Stimulated activated naive B cell treated with anti-CD40 and anti-IgM and Interleukin-4, amounts not matched to agents 10 μg/mL and 1 μg/mL and 100 μg/mL, for 72 hours (primary cell): ENCODE data around the gene TFAP2A.
A peak's percentile ranks its signal among the peaks of the same experiment; 100 is the strongest.

ENCODE experiments used
- ATAC-seq, 2 donors: fragments of 150-1000 bp; cut with Tn5 transposase; replicated peaks; 2 replicates each; pipeline ENCODE4 v1.10.0; 2021; ENCODE audit warnings: moderate library complexity in 1 of 2
- DNase-seq: peaks from one replicate; pipeline ENCODE4 v3.0.0; 2021
- H3K27ac Mint-ChIP-seq: one replicate; pipeline ENCODE4 v1.8.0; 2022; ENCODE audit warnings: mild to moderate bottlenecking, mixed read lengths
- H3K27me3 Mint-ChIP-seq, 2 donors: one replicate each; pipeline ENCODE4 v1.8.0; 2022; ENCODE audit warnings: mixed read lengths in 2 of 2
- H3K36me3 Mint-ChIP-seq, 2 donors: one replicate each; pipeline ENCODE4 v1.8.0; 2022; ENCODE audit warnings: mixed read lengths in 2 of 2, mild to moderate bottlenecking in 1 of 2
- H3K4me1 Mint-ChIP-seq, 2 donors: one replicate each; pipeline ENCODE4 v1.8.0; 2022; ENCODE audit warnings: mixed read lengths in 2 of 2, mild to moderate bottlenecking in 1 of 2
- H3K4me3 Mint-ChIP-seq, 2 donors: one replicate each; pipeline ENCODE4 v1.8.0; 2022; ENCODE audit warnings: mild to moderate bottlenecking in 2 of 2, mixed read lengths in 2 of 2, moderate library complexity in 1 of 2
- H3K9me3 Mint-ChIP-seq, 2 donors: one replicate each; pipeline ENCODE4 v1.8.0; 2022; ENCODE audit warnings: mixed read lengths in 2 of 2, mild to moderate bottlenecking in 1 of 2

The TFAP2A gene

DNA sequence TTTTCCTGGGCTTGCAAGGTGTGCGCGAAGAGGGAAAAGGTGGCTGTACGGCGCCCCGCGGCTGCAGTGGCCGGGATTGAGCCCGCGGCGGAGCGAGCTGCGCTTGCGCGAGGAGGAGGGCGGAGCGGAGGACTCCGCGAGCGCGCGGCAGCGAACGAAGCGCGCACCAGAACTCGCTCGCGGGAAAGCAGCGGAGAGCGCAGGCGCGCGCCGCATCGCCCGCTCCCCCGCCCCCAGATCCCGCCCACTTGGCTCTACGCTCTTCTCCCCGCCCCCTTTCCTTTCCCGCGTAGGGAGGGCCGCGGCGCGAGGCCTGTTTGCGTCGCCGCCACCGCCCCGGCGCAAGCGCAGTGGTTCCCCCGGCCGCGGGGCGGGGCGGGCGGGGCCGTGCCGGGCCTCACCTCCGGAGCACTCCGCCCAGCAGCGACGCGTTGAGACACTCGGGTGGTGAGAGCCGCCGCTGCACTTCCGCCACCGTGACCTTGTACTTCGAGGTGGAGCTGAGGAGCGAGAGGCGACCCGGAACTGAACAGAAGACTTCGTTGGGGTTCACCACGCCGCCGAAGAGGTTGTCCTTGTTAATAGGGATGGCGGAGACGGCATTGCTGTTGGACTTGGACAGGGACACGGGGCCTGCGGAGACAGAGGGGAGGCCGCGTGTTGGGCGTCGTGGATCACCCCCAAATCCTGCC, 10.6 kb downstream of the TFAP2A start:
- Mint-ChIP-seq H3K36me3 (peaks cover 3 to 8% of the 10 kb centered on the region in 2 donors), H3K4me1 (peaks cover 2 to 17% of the 10 kb centered on the region in 2 donors), H3K9me3 (peaks cover 8 to 11% of the 10 kb centered on the region in 2 donors), H3K27ac (peak overlapping the region; percentile 93), H3K27me3 (peaks cover 56 to 82% of the 10 kb centered on the region in 2 donors), H3K4me3 (peak overlapping the region; percentile 90)
- peak; percentile 97 to 98 for ATAC-seq
- peak; percentile 93 for DNase-seq

DNA sequence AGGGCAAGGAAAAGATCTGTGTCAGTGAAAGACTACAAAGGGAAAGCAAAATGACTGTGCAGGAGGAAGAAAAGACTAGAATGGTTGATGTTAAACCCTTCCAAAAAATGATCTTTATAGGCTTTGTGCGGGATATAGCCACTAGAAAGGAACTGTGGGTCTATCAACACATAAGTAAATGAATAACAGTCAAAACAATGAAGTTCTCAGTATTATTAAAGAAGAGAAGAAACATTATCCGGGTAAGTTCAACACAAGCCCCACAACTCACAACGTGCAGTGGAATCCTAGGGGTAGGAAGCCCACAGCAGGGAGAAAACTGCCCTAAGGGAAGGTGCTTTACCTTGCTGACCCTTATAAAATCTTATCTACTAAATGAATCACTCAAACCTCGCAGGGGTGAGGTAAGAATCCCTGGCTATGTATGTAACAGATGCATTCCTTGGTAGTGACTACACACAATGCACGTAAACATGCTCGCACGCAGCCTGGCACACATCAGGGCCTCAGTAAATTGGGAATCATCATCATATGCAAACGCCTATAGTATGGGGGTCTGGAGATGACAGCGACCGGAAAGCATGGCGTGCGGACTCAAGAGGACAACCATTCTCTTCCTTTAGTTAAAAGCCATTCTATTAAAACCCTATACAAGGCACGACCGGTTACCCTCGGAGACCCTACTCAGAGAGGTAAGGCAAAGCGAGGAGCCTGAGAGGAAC, 11.3 kb downstream of the TFAP2A start:
- Mint-ChIP-seq H3K36me3 (peaks cover 2 to 8% of the 10 kb centered on the region in 2 donors), H3K27me3 (peaks cover 62 to 86% of the 10 kb centered on the region in 2 donors), H3K27ac (peak overlapping the region; percentile 31), H3K4me1 (peaks cover 2 to 15% of the 10 kb centered on the region in 2 donors), H3K9me3 (peaks cover 7 to 15% of the 10 kb centered on the region in 2 donors), H3K4me3 (peak overlapping the region; percentile 90)
- DNase-seq: no peak
- ATAC-seq: peak; percentile 8 to 22

DNA sequence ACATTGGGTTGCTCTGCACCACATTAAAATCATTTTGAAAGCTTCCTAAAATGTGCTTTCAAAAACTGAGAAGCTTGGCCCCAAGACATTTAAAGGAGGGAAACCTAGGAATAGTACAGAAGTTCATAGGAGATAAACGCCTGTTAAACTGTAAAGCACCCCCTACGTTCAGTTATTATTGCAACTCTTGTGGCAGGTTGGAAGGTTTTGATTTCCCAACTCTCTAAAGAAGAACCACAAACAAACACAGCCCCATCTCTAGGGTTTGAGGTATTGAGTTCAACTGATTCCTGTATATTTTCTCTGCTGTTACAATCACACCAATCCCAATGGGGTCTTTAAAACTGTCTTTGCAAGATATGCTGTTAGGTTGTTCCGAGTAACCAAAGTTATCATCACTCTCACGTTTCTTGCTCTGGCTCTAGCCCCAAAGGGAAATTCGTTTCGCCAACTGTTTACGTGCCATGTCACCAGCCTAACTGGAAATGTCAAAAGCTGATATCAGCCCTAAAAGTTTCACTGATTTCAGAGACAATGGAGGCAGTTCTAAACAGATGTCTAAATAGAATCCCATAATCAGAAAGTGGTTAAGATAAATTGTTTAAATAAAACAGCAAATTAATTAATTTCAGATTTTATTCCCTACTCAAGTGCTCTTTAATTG, 12.1 kb downstream of the TFAP2A start:
- DNase-seq (no peak), ATAC-seq (no peak)
- H3K36me3 Mint-ChIP-seq: peaks cover 2 to 8% of the 10 kb centered on the region in 2 donors
- peaks cover 2 to 15% of the 10 kb centered on the region in 2 donors for H3K4me1 Mint-ChIP-seq
- H3K27me3 Mint-ChIP-seq: peaks cover 65 to 89% of the 10 kb centered on the region in 2 donors
- no peak overlapping the region for H3K27ac Mint-ChIP-seq
- H3K9me3 Mint-ChIP-seq: peaks cover 7 to 15% of the 10 kb centered on the region in 2 donors
- H3K4me3 Mint-ChIP-seq: peak overlapping the region in 1 of 2 donors; percentile 37

DNA sequence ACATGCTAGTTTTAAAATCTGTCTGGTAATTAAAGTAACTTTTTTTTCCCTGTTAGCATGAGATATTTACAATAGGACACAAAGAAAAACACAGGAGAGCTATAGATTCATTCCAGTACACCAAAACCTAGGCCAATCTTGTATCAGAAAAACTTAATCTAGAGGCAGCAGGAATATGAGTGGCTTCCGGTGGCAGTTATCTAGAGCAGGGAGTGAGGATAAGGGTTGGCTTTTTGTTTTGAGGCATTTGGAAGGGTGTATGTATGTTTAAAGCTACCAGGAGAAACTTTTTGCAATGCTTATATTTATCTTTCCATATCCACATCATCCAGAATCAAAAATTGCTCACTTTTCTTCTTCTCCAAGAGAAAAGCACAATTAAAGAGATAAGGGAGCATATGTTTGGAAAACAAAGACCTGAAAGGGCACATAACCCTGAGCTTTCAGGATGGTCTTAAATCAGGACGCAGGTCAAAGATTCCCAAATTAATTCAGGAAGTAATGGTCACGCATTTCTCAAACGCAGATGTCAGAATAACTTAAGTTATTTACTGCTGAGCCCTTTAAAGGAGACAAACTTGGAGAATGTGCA, 13.1 kb downstream of the TFAP2A start:
- DNase-seq (no peak), ATAC-seq (no peak)
- H3K27ac Mint-ChIP-seq: no peak overlapping the region
- H3K4me1 Mint-ChIP-seq: peaks cover 2 to 15% of the 10 kb centered on the region in 2 donors
- H3K4me3 Mint-ChIP-seq: no peak overlapping the region
- peaks cover 65 to 85% of the 10 kb centered on the region in 2 donors for H3K27me3 Mint-ChIP-seq
- peaks cover 7 to 15% of the 10 kb centered on the region in 2 donors for H3K9me3 Mint-ChIP-seq
- peaks cover 2 to 8% of the 10 kb centered on the region in 2 donors for H3K36me3 Mint-ChIP-seq

DNA sequence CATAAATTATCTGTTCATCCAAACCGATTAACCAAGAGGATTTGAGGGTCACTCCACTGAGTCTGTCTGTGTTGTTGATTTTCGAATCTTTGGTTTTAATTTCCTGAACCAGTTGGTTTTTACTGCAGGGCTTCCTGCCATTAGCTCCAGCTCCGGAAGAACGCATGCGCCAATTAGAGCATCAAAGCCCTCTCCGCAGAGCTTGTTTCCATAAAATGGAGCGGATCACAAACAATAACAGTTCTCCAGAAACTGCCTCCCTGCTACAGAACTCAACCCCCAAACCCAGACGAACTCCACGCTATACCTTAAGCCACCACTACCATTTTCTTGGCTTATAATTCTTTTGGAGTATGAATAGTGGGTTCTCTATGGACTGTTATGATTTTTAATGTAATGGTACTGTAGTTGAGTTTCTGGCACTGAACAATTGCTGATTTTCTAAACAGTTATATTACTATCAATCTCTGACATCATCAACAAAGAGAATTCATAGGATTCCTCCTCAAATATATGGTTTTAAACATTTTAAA, 13.8 kb downstream of the TFAP2A start:
- peaks cover 6 to 15% of the 10 kb centered on the region in 2 donors for H3K9me3 Mint-ChIP-seq
- no peak overlapping the region for H3K4me3 Mint-ChIP-seq
- no peak for DNase-seq
- no peak for ATAC-seq
- peaks cover 2 to 8% of the 10 kb centered on the region in 2 donors for H3K36me3 Mint-ChIP-seq
- peaks cover 2 to 15% of the 10 kb centered on the region in 2 donors for H3K4me1 Mint-ChIP-seq
- no peak overlapping the region for H3K27ac Mint-ChIP-seq
- peaks cover 65 to 84% of the 10 kb centered on the region in 2 donors for H3K27me3 Mint-ChIP-seq

DNA sequence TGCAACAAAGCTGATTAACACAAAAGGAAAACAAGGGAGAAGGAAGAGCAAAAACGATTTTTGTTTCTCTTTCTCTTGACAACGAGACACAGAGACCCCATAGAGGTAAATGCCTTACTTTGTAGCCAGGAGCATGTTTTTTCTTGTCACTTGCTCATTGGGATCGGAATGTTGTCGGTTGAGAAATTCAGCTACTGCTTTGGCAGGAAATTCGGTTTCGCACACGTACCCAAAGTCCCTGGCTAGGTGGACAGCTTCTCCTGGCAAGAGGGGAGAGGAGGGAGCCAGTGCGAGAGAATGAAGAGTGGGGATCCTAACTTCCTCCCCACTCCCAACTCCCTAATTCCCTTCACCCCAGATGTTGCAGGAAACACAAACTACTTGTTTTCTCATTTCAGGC, 14.5 kb downstream of the TFAP2A start:
- peaks cover 71 to 84% of the 10 kb centered on the region in 2 donors for H3K27me3 Mint-ChIP-seq
- H3K4me1 Mint-ChIP-seq: peaks cover 2 to 15% of the 10 kb centered on the region in 2 donors
- ATAC-seq (no peak), DNase-seq (no peak)
- H3K27ac Mint-ChIP-seq: no peak overlapping the region
- no peak overlapping the region for H3K4me3 Mint-ChIP-seq
- peaks cover 4 to 15% of the 10 kb centered on the region in 2 donors for H3K9me3 Mint-ChIP-seq
- peaks cover 2 to 8% of the 10 kb centered on the region in 2 donors for H3K36me3 Mint-ChIP-seq

DNA sequence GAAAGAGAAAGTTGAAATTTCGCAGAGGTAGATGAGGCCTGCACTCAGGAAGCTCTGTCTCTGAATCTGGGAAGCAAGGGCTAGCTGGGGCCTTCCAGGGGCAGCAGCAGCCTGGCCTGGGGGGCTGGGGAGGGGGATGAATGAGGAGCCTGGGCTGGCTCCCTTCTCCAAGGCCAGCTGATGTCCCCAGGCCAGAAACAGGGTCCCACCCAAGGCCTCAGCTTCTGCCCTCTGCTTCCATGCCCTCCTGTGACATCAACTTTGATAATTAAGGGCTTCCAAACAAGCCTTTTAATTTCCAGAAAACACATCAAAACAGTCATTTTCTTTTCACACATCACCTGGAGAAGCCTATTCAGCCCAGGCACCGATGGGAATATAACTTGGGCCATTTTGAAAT, 15.4 kb downstream of the TFAP2A start:
- H3K27me3 Mint-ChIP-seq: peaks cover 69 to 87% of the 10 kb centered on the region in 2 donors
- DNase-seq (no peak), ATAC-seq (no peak)
- peaks cover 1 to 6% of the 10 kb centered on the region in 2 donors for H3K36me3 Mint-ChIP-seq
- no peak overlapping the region for H3K4me3 Mint-ChIP-seq
- no peak overlapping the region for H3K27ac Mint-ChIP-seq
- peaks cover 1 to 12% of the 10 kb centered on the region in 2 donors for H3K4me1 Mint-ChIP-seq
- peaks cover 3 to 14% of the 10 kb centered on the region in 2 donors for H3K9me3 Mint-ChIP-seq

DNA sequence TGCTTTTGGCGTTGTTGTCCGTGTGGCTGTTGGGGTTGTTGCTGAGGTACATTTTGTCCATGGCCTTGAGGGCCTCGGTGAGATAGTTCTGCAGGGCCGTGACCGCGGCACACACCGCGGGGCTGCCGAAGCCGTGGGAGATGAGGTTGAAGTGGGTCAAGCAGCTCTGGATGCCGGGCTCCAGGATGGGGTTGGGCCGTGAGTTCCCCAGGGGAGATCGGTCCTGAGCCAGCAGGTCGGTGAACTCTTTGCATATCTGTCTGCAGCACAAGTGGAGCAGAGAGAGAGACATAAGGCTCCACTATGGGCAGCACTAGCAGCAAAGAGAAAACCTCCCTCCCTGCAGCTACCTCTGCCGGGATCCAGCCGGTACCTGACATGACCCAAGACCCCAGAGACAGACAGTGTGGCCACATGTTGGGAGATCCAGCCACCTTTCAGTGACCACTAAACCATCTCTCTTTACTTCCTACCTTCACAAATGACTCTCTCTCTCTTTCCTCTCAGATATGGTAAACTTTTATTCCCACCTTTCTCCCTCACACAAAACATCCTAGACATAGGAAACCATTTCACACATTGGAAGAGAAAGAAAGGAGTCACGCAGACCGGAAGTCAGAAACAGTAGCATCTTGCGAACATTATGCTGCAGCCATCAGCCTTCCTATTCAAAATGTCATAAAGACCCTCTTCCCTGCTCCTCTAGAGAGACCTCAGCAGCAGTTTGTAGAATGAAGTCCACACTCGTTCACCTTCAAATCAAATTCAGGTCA, 16.2 kb downstream of the TFAP2A start:
- ATAC-seq (no peak), DNase-seq (no peak)
- peaks cover 0 to 7% of the 10 kb centered on the region in 2 donors for H3K4me1 Mint-ChIP-seq
- H3K27ac Mint-ChIP-seq: no peak overlapping the region
- H3K4me3 Mint-ChIP-seq: no peak overlapping the region
- H3K9me3 Mint-ChIP-seq: peaks cover 3 to 12% of the 10 kb centered on the region in 2 donors
- peaks cover 72 to 92% of the 10 kb centered on the region in 2 donors for H3K27me3 Mint-ChIP-seq
- H3K36me3 Mint-ChIP-seq: peaks cover 0 to 4% of the 10 kb centered on the region in 2 donors

DNA sequence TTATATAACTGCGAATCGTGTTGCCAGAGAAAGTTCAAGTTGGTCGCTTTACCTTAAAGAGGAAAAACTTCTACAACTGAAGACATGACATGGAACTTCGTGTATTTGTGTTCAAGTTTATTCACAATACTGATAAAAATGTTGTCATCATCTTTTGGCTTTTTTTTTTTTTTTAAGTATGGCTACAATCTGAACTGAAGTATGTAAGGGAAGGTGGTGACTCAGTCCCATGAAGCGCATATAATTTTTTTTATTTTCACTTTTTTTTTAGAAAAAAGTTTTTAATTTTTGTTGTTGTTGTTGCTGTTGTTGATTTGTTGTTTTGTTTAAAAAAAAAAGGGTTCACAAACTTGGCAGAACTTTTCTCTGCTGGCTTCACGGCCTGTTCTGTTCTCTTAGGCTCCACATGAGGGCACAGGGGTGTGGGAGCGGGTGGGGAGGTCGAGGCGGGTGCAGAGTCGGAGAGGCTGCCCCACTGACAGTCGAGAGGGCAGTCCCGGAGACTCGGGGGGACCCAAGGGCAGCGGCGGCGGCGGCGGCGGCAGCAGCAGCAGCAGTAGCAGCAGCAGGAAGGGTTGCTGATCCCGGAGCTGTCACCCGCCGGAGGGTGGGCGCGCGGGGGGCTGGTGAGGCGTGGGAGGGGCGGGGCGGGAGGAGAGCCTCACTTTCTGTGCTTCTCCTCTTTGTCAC, 17.0 kb downstream of the TFAP2A start:
- Mint-ChIP-seq H3K27ac (no peak overlapping the region), H3K4me1 (no peaks in the 10 kb centered on the region), H3K4me3 (no peak overlapping the region), H3K27me3 (peaks cover 80 to 94% of the 10 kb centered on the region in 2 donors), H3K9me3 (peaks cover 3 to 12% of the 10 kb centered on the region in 2 donors), H3K36me3 (peaks cover 0 to 4% of the 10 kb centered on the region in 2 donors)
- no peak for DNase-seq
- no peak for ATAC-seq

DNA sequence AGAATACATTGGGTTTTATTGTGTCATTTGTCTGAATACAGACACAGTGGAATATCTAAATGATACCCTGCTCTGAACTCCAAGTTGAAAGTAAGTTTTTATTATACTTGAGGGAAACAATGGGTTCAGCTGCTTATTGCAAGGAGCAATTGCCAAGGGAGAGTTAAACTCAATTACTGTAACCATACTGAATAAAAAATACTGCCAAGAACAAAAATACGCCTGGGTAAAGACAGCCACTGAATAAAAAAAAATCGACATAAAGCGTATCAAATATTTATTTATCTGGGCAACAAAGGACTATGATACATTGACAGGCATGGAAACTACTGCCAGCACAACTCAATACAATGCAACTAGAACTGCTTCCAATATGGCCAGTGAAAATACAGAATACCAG, 18.1 kb downstream of the TFAP2A start:
- no peak overlapping the region for H3K27ac Mint-ChIP-seq
- peaks cover 2 to 12% of the 10 kb centered on the region in 2 donors for H3K9me3 Mint-ChIP-seq
- H3K27me3 Mint-ChIP-seq: peaks cover 81 to 94% of the 10 kb centered on the region in 2 donors
- ATAC-seq: no peak
- peaks cover 0 to 4% of the 10 kb centered on the region in 2 donors for H3K36me3 Mint-ChIP-seq
- H3K4me3 Mint-ChIP-seq: no peak overlapping the region
- DNase-seq: no peak
- H3K4me1 Mint-ChIP-seq: no peaks in the 10 kb centered on the region

DNA sequence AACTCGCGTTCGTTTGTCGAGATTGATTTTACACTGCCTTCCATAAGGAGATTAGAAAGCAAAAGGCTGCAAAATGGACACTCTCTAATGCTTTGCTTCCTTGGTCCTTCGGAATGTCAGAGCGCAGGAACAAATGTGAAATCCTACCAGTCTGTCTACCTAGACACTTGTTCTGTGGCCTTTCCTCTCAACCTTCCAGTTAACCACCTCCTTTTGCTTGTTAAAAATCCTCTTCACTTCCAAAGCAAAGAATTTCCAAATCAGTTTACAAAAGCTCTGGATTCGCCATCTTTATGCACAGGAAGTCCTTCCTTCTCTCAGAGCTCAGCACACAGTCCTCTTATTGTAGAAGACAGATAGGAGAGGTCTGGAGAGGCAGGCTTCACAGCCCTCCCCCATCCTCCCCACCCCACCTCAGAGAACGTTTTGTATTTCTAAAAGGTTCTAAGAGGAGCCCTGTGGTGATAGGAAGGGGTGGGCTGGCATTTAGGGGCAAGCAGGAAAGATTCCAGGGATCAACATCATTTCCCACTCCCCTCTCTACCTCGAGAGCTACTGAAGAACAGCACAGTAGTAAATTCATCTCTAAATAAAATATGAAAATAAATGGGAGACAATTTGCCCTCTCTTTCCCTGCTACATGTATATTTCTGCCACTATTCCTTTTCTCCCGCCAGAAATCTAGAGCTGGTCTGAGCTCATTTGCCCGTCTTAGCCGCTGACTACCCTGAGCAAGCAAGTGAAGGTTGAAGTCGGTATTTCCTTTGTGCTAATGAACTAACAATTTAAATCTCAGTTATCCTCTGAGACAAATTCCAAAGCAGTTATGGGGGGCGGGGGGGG, 18.9 kb downstream of the TFAP2A start:
- peaks cover 0 to 1% of the 10 kb centered on the region in 2 donors for H3K4me1 Mint-ChIP-seq
- no peak overlapping the region for H3K4me3 Mint-ChIP-seq
- peaks cover 2 to 12% of the 10 kb centered on the region in 2 donors for H3K9me3 Mint-ChIP-seq
- DNase-seq (no peak), ATAC-seq (no peak)
- H3K27me3 Mint-ChIP-seq: peaks cover 83 to 94% of the 10 kb centered on the region in 2 donors
- H3K36me3 Mint-ChIP-seq: peaks cover 0 to 4% of the 10 kb centered on the region in 2 donors
- no peak overlapping the region for H3K27ac Mint-ChIP-seq

DNA sequence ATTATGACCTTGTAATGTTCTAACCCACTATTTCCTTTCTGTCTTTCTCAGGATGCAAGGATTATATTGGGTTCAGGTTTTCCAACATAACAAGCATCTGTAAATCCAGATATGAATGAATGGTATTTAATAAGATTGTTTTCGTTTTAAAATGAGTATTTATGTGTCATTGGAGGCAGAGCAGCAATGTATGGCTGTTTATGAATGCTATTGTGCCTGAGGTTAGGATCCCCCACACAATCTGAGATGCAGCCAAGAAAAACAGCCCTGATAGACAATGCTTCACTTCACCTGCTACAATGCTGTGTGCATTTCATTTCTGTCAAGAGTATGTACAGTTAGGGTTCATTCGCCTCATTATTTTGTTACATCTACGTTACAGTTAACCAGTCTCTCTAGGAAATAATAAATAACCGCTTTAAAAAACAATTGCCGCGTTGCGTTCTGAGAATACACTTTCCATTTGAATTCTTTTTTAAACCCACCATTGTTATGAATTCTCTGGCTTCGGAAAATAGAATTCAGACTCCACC, 19.6 kb downstream of the TFAP2A start:
- Mint-ChIP-seq H3K27ac (no peak overlapping the region), H3K4me1 (peaks cover under 1 to 1% of the 10 kb centered on the region in 2 donors), H3K36me3 (peaks cover 0 to 3% of the 10 kb centered on the region in 2 donors), H3K9me3 (peaks cover 3 to 8% of the 10 kb centered on the region in 2 donors), H3K4me3 (no peak overlapping the region), H3K27me3 (peaks cover 83 to 94% of the 10 kb centered on the region in 2 donors)
- DNase-seq (no peak), ATAC-seq (no peak)
